Kidney epithelial cell (primary cell): ENCODE data around the gene SLCO3A1. TPM values are rescaled to one million over a fixed set of nuclear protein-coding genes. Genes with fewer than 3 reads are reported as not detected.

Experiments
- DNase-seq: peaks from one replicate; pipeline ENCODE4 v3.0.0-alpha.2; 2010; ENCODE audit warnings: low read depth
- H3K27me3 ChIP-seq: 2 replicates; pipeline ENCODE4 v1.6.0; 2011; ENCODE audit warnings: low read length; ENCODE audit not compliant: control insufficient read depth, insufficient read depth
- H3K36me3 ChIP-seq: 2 replicates; pipeline ENCODE4 v1.5.1; 2011; ENCODE audit warnings: low read length; ENCODE audit not compliant: control insufficient read depth, insufficient read depth
- H3K4me3 ChIP-seq: 2 replicates; pipeline ENCODE4 v1.5.1; 2011; ENCODE audit warnings: low read depth, mild to moderate bottlenecking, control low read depth, low read length
- total RNA-seq: library from RNA; depleted of rRNA; stranded (reverse); fragments of >200 nt; gene quantifications from 2 replicates; pipeline ENCODE4 v1.2.3, GENCODE V29; 2015
- TF ChIP-seq, protein P1 (sequence below): IDR thresholded peaks from 2 replicates; pipeline ENCODE4 v1.5.1; 2011; ENCODE audit warnings: mild to moderate bottlenecking, moderate library complexity, low read length, control low read depth, inconsistent platforms; ENCODE audit not compliant: insufficient read depth, poor library complexity, severe bottlenecking

The SLCO3A1 gene
- total RNA-seq, 1 donor from 2014 or later = 3.1 TPM

DNA sequence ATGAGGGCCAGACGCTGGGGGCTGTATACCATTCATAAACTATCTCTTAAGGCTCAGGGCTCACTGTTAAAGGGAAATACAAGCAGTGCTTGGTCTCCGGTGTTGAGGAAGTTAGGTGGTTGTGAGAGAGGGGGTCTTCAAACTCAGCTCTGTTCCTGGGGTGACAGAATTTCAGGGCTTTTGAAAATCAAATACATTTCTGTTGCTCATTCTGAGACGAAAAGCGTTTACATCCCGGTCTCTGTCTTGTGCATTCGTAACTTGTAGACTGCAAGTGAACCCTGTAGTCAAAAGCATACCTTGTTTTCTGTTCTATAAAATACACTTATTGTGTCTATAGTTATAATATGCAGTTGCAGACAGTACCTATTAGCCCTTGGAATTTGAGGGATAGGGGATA, 1.7 kb downstream of the SLCO3A1 start:
- TF ChIP-seq, protein P1, sequence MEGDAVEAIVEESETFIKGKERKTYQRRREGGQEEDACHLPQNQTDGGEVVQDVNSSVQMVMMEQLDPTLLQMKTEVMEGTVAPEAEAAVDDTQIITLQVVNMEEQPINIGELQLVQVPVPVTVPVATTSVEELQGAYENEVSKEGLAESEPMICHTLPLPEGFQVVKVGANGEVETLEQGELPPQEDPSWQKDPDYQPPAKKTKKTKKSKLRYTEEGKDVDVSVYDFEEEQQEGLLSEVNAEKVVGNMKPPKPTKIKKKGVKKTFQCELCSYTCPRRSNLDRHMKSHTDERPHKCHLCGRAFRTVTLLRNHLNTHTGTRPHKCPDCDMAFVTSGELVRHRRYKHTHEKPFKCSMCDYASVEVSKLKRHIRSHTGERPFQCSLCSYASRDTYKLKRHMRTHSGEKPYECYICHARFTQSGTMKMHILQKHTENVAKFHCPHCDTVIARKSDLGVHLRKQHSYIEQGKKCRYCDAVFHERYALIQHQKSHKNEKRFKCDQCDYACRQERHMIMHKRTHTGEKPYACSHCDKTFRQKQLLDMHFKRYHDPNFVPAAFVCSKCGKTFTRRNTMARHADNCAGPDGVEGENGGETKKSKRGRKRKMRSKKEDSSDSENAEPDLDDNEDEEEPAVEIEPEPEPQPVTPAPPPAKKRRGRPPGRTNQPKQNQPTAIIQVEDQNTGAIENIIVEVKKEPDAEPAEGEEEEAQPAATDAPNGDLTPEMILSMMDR = no peak
- no peaks in the 10 kb centered on the region for H3K36me3 ChIP-seq
- H3K27me3 ChIP-seq = no peaks in the 10 kb centered on the region
- DNase-seq = no peak
- H3K4me3 ChIP-seq = no peak overlapping the region

DNA sequence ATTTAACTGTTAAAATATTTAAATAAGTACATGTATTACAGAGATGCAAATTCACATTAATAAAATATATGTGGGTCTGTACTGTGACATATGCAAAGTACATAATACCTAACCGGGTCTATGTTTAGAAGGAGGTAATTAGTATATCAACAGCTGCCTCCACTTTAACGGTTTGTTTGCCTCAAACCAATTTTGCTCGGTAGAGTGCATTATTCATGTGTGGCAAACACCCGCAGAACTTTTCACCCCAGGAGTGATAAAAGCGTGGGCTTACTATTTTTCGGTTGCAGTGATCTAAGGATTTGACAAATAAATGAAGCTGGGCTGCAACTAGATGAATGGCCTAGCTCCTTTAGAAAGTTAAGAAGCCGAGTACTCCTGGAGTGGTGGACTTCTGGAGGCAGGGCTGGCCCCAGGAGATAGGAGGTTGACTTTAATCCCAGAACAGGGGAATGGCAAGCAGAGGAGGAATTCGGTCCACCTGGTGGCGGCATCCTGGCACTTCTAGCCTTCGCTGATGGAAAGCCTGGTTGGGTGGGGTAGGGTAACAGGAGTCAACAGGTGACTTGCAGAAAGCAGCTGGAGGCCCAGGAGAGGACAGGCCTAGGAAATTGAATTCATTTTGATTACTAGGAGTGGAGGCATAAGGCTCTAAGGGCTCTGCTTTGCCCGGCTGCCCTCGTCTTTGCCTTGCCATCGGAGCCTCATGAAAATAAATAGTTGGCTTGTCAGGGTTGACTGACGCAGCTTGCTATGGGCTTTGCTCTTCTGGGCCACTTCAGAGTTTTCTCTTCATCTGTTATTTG, 2.4 kb downstream of the SLCO3A1 start:
- Histone ChIP-seq H3K36me3 (no peaks in the 10 kb centered on the region), H3K27me3 (no peaks in the 10 kb centered on the region), H3K4me3 (no peak overlapping the region)
- no peak for DNase-seq
- TF ChIP-seq, protein P1 = peak; percentile 65

DNA sequence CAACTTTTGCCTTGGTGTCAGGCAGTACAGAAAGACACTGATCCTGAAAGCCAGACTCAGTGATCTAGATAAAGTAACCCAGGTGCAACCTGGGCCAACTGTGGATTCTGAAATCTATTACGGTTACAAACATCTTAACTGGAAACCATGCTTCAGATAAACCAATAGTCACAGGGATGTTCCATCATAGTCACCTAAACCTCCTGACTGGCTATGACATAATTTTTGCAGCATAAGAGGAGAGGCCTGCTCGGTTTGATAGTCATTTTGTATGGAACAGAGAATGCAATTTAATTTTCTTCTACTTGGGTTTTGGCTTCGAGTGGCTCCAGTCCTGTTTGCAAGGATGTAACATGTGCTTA, 3.7 kb downstream of the SLCO3A1 start:
- TF ChIP-seq, protein P1 = no peak
- DNase-seq = no peak
- no peak overlapping the region for H3K4me3 ChIP-seq
- H3K27me3 ChIP-seq = no peaks in the 10 kb centered on the region
- no peaks in the 10 kb centered on the region for H3K36me3 ChIP-seq

GRCh38 chr15:91857772-91858171, 4.3 kb downstream of the SLCO3A1 start:
- H3K4me3 ChIP-seq = no peak overlapping the region
- no peak for DNase-seq
- H3K36me3 ChIP-seq = no peaks in the 10 kb centered on the region
- TF ChIP-seq, protein P1 = no peak
- no peaks in the 10 kb centered on the region for H3K27me3 ChIP-seq

GRCh38 chr15:91860498-91860897, 7.0 kb downstream of the SLCO3A1 start:
- TF ChIP-seq, protein P1 = no peak
- DNase-seq = no peak
- no peaks in the 10 kb centered on the region for H3K27me3 ChIP-seq
- no peaks in the 10 kb centered on the region for H3K36me3 ChIP-seq
- H3K4me3 ChIP-seq = no peak overlapping the region

- TF ChIP-seq, protein P1 = no peak
- H3K4me3 ChIP-seq = no peak overlapping the region
- no peak for DNase-seq
- H3K36me3 ChIP-seq = no peaks in the 10 kb centered on the region
- no peaks in the 10 kb centered on the region for H3K27me3 ChIP-seq
These were observed 7.7 kb downstream of the SLCO3A1 start for GRCh38 chr15:91861223-91861622.
